ENCODE results near the gene PHC1.

- no peak for TF ChIP-seq CTCF (IDR thresholded peaks at IDR 0.05)
- TF ChIP-seq POLR2A (IDR thresholded peaks at IDR 0.05) = no peak
These were observed 47.3 kb upstream of the PHC1 start for GRCh38 chr12:8867009-8867408.

Data from heart left ventricle (tissue), 13 donors.